Astrocyte of the spinal cord (primary cell): ENCODE measurements around the gene SPATA31D3.

Experiments
- DNase-seq: peaks from one replicate; pipeline ENCODE4 v3.0.0; 2011; ENCODE audit warnings: low read depth, low spot score
- H3K4me3 ChIP-seq: 2 replicates; pipeline ENCODE4 v1.5.1; 2011; ENCODE audit warnings: low read depth, mild to moderate bottlenecking, low read length, moderate library complexity
- CTCF ChIP-seq: IDR thresholded peaks from 2 replicates; pipeline ENCODE4 v1.5.1; 2012; ENCODE audit warnings: low read depth, mild to moderate bottlenecking, low read length, inconsistent platforms
- in situ Hi-C: cut with HindIII; loops from 2 replicates; pipeline ENCODE4 v1.10.0; 2017; ENCODE audit warnings: low sequenced_read_pairs

The SPATA31D3 gene

GRCh38 chr9:81989700-81990099 is 46.4 kb downstream of the SPATA31D3 start:
- H3K4me3 ChIP-seq = no peak overlapping the region
- no peak for DNase-seq
- TF ChIP-seq CTCF = no peak
- in situ Hi-C loops = no loop called here

- no peak for DNase-seq
- no peak overlapping the region for H3K4me3 ChIP-seq
- in situ Hi-C loops = no loop called here
- TF ChIP-seq CTCF = no peak
These were observed 50.4 kb downstream of the SPATA31D3 start for GRCh38 chr9:81993656-81994055.
